Measurements from ENCODE around the gene WDR54. TPM values are rescaled to one million over a fixed set of nuclear protein-coding genes. Genes with fewer than 3 reads are reported as not detected.

The WDR54 gene
- total and polyA plus RNA-seq, 10 of the 15 experiments (the other 5 are each of a cell fraction or from before 2014, with no cell fraction given), result 38.2 to 116 (median 89.1) TPM

DNA sequence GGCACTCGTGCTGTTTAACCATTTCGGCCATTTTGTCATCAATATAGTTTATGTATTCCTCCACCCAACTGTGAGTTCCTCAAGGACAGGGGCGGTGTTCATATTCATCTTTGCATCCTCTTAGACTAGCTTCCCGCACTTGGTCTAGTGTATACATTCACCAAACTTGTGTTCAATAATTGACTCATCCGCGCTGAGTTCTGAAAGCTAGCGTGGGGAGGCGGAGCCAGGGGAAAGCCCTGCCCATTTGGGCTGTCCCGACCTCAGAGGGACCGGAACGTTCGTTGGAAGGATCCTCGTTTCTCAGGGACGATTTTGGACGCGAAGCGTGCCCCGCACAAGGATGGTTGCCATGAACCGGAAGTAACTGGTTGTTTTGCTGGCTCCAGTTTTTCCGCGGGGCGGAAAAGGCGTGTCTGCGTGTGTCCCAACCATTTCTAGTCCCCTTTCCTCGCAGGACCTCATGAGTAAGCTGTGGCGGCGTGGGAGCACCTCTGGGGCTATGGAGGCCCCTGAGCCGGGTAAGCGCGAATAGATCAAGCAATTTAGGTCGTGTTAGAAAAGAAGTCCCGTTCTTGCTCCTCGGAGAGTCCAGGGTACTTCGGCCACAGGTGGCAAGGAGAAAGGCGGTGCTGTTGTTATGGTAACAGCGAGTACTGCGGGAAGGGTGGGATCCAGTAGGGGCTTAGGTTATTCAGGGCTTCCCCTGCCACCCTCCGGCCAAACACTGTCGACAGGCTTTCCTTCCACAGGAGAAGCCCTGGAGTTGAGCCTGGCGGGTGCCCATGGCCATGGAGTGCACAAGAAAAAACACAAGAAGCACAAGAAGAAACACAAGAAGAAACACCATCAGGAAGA is 33.4 kb downstream of the WDR54 start, which contains the start of gene INO80B (continued):
- TF ChIP-seq MEF2B (IDR thresholded peaks at IDR 0.05; ENCODE audit: partially characterized antibody, poor library complexity, severe bottlenecking) (peak; percentile 84), FOXM1 (IDR thresholded peaks at IDR 0.05; ENCODE audit: low read depth, low read length) (peak; percentile 49; the same call in 1 of the 2 replicates), KLF5 (IDR thresholded peaks at IDR 0.05; ENCODE audit: partially characterized antibody) (peak; percentile 93), GABPA (IDR thresholded peaks at IDR 0.05; ENCODE audit: low read depth) (peak; percentile 100), CEBPB (IDR thresholded peaks at IDR 0.05; ENCODE audit: borderline replicate concordance in 1 of 2, low read depth in 2 of 2, low read length in 2 of 2) (no peak), SMC3 (IDR thresholded peaks at IDR 0.05; ENCODE audit: borderline replicate concordance, low read length) (no peak), GATAD2B (conservative IDR thresholded peaks at IDR 0.05; ENCODE audit: low read depth) (peak; percentile 72), BCL11A (IDR thresholded peaks at IDR 0.05; ENCODE audit: low read depth, low read length) (no peak), KAT2A (conservative IDR thresholded peaks at IDR 0.05; ENCODE audit: control insufficient read depth, low read depth, low read length) (no peak), SREBF2 (IDR thresholded peaks at IDR 0.05; ENCODE audit: low read length) (peak; percentile 44; the same call in 1 of the 2 replicates), ETV6 (conservative IDR thresholded peaks at IDR 0.05 in 1 of 2, IDR thresholded peaks at IDR 0.05 in 1 of 2; ENCODE audit: borderline replicate concordance in 1 of 2, low read depth in 1 of 2) (no peak; a peak in 1 of 4 replicates)
- TF ChIP-seq, protein P1, sequence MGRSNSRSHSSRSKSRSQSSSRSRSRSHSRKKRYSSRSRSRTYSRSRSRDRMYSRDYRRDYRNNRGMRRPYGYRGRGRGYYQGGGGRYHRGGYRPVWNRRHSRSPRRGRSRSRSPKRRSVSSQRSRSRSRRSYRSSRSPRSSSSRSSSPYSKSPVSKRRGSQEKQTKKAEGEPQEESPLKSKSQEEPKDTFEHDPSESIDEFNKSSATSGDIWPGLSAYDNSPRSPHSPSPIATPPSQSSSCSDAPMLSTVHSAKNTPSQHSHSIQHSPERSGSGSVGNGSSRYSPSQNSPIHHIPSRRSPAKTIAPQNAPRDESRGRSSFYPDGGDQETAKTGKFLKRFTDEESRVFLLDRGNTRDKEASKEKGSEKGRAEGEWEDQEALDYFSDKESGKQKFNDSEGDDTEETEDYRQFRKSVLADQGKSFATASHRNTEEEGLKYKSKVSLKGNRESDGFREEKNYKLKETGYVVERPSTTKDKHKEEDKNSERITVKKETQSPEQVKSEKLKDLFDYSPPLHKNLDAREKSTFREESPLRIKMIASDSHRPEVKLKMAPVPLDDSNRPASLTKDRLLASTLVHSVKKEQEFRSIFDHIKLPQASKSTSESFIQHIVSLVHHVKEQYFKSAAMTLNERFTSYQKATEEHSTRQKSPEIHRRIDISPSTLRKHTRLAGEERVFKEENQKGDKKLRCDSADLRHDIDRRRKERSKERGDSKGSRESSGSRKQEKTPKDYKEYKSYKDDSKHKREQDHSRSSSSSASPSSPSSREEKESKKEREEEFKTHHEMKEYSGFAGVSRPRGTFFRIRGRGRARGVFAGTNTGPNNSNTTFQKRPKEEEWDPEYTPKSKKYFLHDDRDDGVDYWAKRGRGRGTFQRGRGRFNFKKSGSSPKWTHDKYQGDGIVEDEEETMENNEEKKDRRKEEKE (IDR thresholded peaks at IDR 0.05), result no peak
- TF ChIP-seq, protein P2, sequence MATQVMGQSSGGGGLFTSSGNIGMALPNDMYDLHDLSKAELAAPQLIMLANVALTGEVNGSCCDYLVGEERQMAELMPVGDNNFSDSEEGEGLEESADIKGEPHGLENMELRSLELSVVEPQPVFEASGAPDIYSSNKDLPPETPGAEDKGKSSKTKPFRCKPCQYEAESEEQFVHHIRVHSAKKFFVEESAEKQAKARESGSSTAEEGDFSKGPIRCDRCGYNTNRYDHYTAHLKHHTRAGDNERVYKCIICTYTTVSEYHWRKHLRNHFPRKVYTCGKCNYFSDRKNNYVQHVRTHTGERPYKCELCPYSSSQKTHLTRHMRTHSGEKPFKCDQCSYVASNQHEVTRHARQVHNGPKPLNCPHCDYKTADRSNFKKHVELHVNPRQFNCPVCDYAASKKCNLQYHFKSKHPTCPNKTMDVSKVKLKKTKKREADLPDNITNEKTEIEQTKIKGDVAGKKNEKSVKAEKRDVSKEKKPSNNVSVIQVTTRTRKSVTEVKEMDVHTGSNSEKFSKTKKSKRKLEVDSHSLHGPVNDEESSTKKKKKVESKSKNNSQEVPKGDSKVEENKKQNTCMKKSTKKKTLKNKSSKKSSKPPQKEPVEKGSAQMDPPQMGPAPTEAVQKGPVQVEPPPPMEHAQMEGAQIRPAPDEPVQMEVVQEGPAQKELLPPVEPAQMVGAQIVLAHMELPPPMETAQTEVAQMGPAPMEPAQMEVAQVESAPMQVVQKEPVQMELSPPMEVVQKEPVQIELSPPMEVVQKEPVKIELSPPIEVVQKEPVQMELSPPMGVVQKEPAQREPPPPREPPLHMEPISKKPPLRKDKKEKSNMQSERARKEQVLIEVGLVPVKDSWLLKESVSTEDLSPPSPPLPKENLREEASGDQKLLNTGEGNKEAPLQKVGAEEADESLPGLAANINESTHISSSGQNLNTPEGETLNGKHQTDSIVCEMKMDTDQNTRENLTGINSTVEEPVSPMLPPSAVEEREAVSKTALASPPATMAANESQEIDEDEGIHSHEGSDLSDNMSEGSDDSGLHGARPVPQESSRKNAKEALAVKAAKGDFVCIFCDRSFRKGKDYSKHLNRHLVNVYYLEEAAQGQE (IDR thresholded peaks at IDR 0.05; ENCODE audit: low read depth, low read length), result 0 out of 2 replicates have a peak, but pooled peaks have one; percentile 8

Data from GM12878 (cell line).